GM12874 (cell line): ENCODE data around the gene CHN2.

Experiments used
- CTCF ChIP-seq: IDR thresholded peaks from 2 replicates; pipeline ENCODE4 v1.5.1; 2011; ENCODE audit warnings: low read depth, mild to moderate bottlenecking, control low read depth, low read length, moderate library complexity; ENCODE audit not compliant: insufficient read depth

The CHN2 gene

GRCh38 chr7:29394321-29394720 lies 199.7 kb downstream of the CHN2 start:
- TF ChIP-seq CTCF = no peak

GRCh38 chr7:29396563-29396962 lies 202.0 kb downstream of the CHN2 start:
- no peak for TF ChIP-seq CTCF

- no peak for TF ChIP-seq CTCF
Measured at GRCh38 chr7:29397398-29397797, 202.8 kb downstream of the CHN2 start.

- no peak for TF ChIP-seq CTCF
Measured at GRCh38 chr7:29398011-29398410, 203.4 kb downstream of the CHN2 start.

GRCh38 chr7:29400437-29400836 lies 205.9 kb downstream of the CHN2 start:
- no peak for TF ChIP-seq CTCF

GRCh38 chr7:29401769-29402168 lies 207.2 kb downstream of the CHN2 start:
- no peak for TF ChIP-seq CTCF

- TF ChIP-seq CTCF = no peak
Measured at GRCh38 chr7:29405891-29406290, 211.3 kb downstream of the CHN2 start.

GRCh38 chr7:29406366-29406765 lies 211.8 kb downstream of the CHN2 start:
- no peak for TF ChIP-seq CTCF
